Measurements from ENCODE around the gene MAIP1. TPM values are rescaled to one million over a fixed set of nuclear protein-coding genes. Genes with fewer than 3 reads are reported as not detected.

Gene MAIP1
- total and polyA plus RNA-seq, 9 of the 15 experiments (the other 6 are each of a cell fraction or from before 2014, with no cell fraction given), result 3.6 to 30.0 (median 24.5) TPM

DNA sequence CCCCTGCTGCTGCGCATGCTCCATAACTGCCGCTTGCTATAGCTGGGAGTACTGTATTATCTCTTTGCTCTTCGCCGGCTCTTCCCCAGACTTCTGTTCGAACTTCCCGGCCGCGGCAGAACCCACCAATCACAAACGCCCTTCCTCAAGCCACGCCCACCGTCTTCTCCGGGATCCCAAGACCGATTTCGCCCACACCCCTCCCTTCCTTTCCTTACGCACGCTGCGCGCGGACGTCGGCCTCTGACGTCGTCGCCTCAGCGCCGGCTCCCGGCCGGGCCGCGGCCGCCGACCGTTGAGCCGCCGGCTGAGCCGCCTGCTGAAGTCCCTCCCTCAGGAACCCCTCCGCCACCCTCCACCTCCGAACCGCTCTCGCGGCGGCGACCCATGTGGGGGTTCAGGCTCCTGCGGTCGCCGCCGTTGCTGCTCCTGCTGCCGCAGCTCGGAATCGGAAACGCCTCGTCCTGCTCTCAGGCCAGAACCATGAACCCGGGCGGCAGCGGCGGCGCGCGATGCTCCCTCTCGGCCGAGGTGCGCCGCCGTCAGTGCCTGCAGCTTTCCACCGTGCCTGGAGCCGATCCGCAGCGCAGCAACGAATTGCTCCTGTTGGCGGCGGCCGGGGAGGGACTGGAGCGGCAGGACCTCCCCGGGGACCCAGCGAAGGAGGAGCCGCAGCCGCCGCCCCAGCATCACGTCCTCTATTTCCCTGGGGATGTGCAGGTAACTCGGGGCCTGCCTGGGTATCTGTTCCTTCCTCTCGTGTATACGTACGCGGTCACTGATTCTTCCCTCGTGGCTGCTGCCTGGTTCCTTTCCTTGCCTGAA lies 44.1 kb upstream of the MAIP1 start, which contains the start of gene C2orf69 (continued):
- TF ChIP-seq, protein P1, sequence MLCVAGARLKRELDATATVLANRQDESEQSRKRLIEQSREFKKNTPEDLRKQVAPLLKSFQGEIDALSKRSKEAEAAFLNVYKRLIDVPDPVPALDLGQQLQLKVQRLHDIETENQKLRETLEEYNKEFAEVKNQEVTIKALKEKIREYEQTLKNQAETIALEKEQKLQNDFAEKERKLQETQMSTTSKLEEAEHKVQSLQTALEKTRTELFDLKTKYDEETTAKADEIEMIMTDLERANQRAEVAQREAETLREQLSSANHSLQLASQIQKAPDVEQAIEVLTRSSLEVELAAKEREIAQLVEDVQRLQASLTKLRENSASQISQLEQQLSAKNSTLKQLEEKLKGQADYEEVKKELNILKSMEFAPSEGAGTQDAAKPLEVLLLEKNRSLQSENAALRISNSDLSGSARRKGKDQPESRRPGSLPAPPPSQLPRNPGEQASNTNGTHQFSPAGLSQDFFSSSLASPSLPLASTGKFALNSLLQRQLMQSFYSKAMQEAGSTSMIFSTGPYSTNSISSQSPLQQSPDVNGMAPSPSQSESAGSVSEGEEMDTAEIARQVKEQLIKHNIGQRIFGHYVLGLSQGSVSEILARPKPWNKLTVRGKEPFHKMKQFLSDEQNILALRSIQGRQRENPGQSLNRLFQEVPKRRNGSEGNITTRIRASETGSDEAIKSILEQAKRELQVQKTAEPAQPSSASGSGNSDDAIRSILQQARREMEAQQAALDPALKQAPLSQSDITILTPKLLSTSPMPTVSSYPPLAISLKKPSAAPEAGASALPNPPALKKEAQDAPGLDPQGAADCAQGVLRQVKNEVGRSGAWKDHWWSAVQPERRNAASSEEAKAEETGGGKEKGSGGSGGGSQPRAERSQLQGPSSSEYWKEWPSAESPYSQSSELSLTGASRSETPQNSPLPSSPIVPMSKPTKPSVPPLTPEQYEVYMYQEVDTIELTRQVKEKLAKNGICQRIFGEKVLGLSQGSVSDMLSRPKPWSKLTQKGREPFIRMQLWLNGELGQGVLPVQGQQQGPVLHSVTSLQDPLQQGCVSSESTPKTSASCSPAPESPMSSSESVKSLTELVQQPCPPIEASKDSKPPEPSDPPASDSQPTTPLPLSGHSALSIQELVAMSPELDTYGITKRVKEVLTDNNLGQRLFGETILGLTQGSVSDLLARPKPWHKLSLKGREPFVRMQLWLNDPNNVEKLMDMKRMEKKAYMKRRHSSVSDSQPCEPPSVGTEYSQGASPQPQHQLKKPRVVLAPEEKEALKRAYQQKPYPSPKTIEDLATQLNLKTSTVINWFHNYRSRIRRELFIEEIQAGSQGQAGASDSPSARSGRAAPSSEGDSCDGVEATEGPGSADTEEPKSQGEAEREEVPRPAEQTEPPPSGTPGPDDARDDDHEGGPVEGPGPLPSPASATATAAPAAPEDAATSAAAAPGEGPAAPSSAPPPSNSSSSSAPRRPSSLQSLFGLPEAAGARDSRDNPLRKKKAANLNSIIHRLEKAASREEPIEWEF (CRISPR knock-in tag; IDR thresholded peaks at IDR 0.05), result no peak
- 0 out of 2 replicates have a peak, but pooled peaks have one; percentile 22 for TF ChIP-seq OTX1 (CRISPR knock-in tag; IDR thresholded peaks at IDR 0.05)
- no peak for TF ChIP-seq ZNF707 (CRISPR knock-in tag; conservative IDR thresholded peaks at IDR 0.05)
- TF ChIP-seq KLF16 (IDR thresholded peaks at IDR 0.05), result no peak
- no peak for TF ChIP-seq E2F3 (CRISPR knock-in tag; IDR thresholded peaks at IDR 0.05)
- no peak for TF ChIP-seq PCBP1 (IDR thresholded peaks at IDR 0.05; ENCODE audit: low read depth, low read length, poor library complexity, severe bottlenecking)
- no peak for TF ChIP-seq THRAP3 (IDR thresholded peaks at IDR 0.05; ENCODE audit: borderline replicate concordance)
- no peak for TF ChIP-seq STAT5B (CRISPR knock-in tag; IDR thresholded peaks at IDR 0.05)
- peak in 1 of 2 experiments; percentile 62; a peak in 1 of 4 replicates for TF ChIP-seq HDAC1 (IDR thresholded peaks at IDR 0.05)
- TF ChIP-seq ZNF75A (CRISPR knock-in tag; IDR thresholded peaks at IDR 0.05), result no peak
- TF ChIP-seq KAT2B (IDR thresholded peaks at IDR 0.05; ENCODE audit: low read depth, low read length), result no peak
- TF ChIP-seq IRF2 (CRISPR knock-in tag; IDR thresholded peaks at IDR 0.05), result no peak
- peak; percentile 63 for TF ChIP-seq TAF1 (IDR thresholded peaks at IDR 0.05; ENCODE audit: control insufficient read depth, extremely low read depth, insufficient read depth, low read length, severe bottlenecking)
- no peak for TF ChIP-seq ZNF24 (IDR thresholded peaks at IDR 0.05)
- TF ChIP-seq NONO (IDR thresholded peaks at IDR 0.05; ENCODE audit: low read depth in 2 of 2, low read length in 1 of 2), result peak in 1 of 2 experiments; percentile 59; a peak in 2 of 4 replicates
- no peak for TF ChIP-seq STAG1 (CRISPR knock-in tag; IDR thresholded peaks at IDR 0.05; ENCODE audit: borderline replicate concordance)
- TF ChIP-seq, protein P2, sequence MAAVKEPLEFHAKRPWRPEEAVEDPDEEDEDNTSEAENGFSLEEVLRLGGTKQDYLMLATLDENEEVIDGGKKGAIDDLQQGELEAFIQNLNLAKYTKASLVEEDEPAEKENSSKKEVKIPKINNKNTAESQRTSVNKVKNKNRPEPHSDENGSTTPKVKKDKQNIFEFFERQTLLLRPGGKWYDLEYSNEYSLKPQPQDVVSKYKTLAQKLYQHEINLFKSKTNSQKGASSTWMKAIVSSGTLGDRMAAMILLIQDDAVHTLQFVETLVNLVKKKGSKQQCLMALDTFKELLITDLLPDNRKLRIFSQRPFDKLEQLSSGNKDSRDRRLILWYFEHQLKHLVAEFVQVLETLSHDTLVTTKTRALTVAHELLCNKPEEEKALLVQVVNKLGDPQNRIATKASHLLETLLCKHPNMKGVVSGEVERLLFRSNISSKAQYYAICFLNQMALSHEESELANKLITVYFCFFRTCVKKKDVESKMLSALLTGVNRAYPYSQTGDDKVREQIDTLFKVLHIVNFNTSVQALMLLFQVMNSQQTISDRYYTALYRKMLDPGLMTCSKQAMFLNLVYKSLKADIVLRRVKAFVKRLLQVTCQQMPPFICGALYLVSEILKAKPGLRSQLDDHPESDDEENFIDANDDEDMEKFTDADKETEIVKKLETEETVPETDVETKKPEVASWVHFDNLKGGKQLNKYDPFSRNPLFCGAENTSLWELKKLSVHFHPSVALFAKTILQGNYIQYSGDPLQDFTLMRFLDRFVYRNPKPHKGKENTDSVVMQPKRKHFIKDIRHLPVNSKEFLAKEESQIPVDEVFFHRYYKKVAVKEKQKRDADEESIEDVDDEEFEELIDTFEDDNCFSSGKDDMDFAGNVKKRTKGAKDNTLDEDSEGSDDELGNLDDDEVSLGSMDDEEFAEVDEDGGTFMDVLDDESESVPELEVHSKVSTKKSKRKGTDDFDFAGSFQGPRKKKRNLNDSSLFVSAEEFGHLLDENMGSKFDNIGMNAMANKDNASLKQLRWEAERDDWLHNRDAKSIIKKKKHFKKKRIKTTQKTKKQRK (IDR thresholded peaks at IDR 0.05; ENCODE audit: borderline replicate concordance, low read depth, low read length), result no peak
- TF ChIP-seq MECOM (CRISPR knock-in tag; IDR thresholded peaks at IDR 0.05), result no peak

Data from K562 (cell line).